ENCODE measurements around the gene SHFL.

SHFL gene

GRCh38 chr19:10085641-10086590, at the start of gene SHFL:
TSS of gene SHFL (plus strand) at chr19:10086317. CDS start at chr19:10086428, 111 bp downstream.
- no peak for DNase-seq

DNA sequence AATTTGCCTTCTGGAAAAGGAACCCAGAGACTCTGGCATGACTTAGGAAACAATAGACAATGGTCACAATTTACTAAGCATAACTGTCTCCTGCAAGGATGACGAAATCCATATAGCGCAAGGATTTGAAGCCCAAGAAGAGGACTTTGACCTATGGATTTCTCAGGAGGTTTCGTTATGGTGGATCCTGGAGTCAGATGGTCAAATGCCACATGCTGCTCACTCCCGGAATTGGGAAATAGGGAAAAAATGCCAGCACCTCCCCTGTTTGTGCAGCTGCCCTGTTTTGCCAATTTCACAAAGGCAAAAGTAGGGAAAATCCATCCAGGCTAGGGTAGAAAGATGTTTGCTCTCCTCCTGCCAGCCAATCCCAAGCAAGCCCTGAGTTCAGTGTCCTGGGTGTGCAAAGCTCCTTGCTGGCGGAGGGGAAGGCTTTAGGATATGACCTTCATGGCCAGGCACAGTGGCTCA, 49.5 kb upstream of the SHFL start:
- no peak for DNase-seq

DNA sequence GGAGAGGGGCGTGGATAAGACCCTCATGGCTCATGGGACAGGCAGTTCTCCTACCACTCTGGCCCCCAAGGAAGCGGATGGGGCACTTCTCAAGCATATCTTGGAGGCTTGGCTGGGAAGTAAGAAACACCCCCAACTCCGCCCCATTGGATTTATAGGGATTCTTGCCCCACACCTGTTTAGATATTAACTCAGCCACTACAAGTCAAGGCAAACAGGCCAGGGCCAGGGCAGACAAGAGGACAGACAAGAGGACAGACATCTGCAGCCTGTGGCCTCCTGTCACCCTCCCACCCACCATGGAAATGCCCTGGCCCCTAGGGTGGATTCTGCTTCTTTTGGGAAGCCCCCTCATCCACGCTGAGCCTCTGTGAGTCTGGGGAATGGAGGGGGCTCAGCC, 48.8 kb upstream of the SHFL start:
- DNase-seq = no peak

DNA sequence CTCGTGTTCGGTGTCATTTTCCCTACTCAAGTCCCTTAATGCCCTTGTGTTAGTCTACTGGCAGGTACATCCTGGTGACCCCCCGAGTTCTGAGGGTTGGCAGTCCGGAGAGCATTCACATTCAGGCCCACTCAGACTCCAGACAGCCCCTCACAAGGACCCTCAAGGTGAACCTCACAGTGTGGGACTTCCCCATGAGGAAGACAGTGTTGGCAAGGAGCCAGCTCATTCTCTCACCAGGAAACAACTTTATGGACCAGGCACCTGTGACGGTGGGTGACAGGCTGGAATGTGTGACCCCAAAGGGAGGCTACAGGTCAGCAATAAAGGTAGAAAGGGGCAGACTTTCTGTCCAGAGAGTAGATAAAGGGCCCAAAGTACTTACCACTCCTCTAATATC, 48.3 kb upstream of the SHFL start:
- no peak for DNase-seq

DNA sequence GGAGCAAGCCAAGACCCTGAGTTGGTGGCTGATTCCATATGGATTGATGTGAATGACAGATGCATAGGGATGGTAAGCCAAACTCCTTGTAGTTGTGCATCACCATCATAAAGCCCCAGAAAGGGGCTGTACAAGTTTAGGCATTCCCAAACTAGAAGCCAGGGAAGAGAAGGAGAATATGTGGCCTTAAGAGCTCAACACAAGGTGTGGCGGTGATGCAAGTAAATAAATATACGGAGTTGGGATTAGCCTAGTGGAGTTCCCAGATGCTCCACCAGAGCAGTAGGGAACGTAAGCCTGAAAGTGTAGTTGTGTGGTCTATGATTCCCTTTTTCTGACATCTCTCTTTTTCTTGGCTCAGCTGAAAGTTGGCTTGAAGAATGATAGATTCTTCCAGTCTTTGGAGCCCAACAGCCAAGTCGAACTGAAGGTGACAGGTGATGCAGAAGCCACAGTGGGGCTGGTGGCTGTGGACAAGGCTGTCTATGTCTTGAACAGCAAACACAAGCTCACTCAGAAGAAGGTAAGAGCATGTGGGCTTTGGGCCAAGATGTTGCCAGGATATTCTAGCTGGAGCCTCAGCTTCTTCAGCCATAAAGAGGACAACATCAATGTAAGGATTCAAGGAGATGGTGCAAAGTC, 42.7 kb upstream of the SHFL start:
- DNase-seq = no peak

DNA sequence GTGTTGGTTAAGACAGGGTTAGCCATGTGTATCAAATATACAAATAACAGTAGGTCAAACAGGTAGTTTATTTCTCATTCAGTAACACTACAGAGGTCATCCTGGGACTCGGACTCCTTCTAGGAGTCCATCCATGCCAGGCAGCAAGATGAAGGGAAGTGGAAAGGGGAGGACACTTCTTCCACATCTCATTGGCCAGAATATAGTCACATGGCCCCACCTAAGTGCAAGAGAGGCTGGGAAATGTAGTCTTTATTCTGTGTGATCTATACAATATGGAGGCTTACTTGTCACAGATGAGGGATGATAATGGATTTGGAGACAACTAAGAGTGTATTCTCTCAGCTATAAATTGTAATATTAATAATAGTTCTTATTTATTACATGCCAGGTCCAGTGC, 41.7 kb upstream of the SHFL start:
- DNase-seq = no peak

- no peak for DNase-seq
Measured at GRCh38 chr19:10045371-10045770, 40.7 kb upstream of the SHFL start.

DNA sequence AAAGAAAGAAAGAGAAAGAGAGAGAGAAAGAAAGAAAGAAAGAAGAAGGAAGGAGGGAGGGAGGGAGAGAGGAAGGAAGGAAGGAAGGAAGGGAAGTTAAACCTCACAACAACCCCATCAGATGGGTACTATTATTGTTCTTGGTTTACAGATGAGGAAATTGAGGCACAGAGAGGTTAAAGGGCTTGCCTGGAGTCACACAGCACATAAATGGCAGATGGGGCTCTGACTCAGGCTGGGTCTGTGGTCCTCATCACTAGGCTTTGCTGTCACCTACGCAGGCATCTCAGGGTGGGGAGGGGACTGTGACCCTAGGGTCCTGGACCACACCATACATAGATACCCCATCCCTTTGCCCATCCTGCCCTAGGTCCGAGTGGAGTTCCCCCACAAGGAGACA, 36.5 kb upstream of the SHFL start:
- DNase-seq = no peak

DNA sequence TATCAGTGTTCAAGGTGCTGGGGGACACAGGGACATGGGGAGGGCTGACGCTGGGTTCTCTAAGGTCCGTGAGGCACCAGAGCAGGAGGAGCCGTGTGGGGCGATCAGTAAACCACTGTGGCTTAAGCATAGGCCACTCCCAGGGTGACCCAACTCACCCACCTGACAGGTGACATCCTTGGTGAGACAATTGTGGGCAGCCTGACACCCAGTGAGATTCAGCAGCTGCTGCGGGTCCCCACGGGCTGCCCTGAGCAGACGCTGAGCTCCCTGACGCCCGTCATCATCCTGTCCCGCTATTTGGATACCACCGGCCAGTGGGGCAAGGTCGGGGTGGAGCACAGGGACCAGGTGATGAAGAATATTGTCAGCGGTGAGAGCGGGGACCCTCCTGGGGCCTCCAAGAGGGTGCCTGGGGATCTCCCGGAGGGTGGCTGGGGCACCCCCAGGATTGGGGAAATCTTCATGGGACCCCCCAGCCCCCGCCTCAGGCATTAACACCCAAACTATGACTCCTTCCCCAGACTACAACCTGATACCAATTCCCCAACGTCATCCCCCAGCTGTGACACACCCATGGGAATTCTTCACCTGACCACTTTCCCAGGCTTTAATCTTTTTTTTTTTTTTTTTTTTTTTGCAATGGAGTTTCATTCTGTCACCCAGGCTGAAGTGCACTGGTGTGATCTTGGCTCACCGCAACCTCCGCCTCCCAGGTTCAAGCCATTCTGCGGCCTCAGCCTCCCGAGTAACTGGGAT, 33.3 kb upstream of the SHFL start:
- DNase-seq = no peak

DNA sequence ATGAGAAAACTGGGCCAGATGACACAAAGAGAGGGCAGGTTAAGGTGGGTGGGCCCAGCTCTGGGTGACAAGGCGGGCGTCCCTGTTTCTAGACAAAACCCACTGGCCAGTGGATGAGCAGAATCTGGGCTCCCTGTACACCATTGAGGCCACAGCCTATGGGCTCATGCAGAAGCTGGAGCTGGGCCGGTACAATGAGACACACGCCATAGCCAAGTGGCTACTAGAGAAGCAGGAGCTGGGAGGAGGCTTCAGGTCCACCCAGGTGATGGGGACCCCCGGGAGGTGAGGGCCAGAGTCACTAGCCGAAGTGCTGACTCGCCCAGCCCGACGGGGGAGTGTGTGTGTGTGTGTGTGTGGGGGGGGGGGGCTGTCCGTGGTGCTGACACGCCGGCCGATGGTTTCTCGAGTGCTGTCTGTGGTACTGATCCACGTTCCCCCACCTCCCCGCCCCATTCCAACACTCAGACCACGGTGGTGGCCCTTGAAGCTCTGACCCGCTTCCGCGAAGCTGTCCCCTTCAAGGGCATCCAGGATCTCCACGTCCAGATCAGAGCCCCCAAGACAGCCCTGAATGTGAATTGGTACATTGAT, 24.3 kb upstream of the SHFL start:
- no peak for DNase-seq

GRCh38 chr19:10068205-10068604, 17.9 kb upstream of the SHFL start:
- DNase-seq = no peak

DNA sequence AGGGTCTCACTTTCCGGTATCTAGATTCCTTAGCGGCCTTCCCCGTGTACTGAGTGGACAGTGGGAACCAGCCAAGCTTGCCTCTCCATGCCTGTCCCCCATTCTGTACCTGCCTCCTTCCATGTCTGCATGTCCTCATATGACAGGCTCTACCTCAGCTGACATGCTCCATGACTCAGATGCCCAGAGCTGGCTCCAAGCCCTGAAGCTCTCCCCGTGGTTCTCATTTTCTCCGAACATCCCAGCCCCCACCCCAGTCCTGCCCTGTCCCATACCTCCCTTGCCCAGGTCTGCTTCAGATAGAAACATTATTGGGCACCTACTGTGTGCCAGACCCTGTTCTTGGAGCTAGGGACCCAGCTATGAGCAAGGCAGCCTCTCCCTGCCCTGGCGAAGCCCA, 17.1 kb upstream of the SHFL start:
- DNase-seq = no peak

- no peak for DNase-seq
Measured at GRCh38 chr19:10070730-10071446, 15.2 kb upstream of the SHFL start.

DNA sequence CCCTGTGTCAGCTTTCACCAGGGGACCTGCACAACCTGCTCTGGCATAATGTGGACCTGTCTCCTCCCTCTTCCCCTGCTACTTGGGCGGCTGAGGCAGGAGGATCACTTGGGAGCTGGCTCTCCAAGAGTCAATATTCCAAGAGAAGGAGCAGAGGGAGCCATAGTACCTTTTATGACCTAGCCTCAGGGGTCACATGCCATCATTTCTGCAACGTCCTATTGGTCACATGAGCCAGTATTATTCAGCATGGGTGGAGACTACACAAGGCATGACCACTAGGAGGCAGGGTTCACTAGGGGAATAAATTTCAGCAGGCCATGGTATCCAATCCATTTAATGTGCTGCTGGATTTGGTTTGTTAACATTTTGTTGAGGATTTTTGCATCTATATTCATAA, 12.0 kb upstream of the SHFL start:
- DNase-seq = peak; percentile 5

DNA sequence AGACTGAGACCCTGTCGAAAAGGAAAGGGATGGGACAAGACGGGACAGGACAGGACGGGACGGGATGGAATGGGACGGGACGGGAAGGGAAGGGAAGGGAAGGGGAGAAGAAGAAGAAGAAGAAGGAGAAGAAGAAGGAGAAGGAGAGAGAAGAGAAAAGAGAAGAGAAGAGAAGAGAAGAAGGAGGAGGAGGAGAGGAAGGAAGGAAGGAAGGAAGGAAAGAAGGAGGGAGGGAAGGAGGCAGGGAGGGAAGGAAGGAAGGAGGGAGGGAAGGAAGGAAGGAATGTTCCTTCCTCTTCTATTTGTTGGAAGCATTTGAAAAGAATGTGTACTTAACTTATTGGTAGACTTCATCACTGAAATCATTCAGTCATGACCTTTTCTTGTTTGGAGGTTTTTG, 9.6 kb upstream of the SHFL start:
- DNase-seq = no peak

DNA sequence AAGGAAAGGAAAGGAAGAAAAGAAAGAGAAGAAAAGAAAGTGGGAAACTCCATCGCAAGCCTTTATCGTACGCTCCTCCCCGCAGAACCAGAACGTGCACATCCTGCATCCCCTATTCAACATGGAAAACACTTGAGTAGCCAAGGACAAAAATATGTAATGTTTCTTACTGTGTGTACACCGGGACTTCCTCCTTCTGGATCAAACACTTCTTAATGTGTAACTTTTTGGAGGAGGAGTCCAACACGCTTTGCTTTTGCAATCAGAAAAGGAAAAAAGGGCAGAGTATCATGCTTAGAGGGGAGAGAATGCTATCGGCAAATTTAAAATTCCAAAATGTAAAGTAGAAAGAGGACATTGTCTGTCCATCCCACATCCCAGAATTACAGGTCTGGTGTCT, 7.8 kb upstream of the SHFL start:
- no peak for DNase-seq

GRCh38 chr19:10079031-10079453, 7.1 kb upstream of the SHFL start:
- no peak for DNase-seq

- no peak for DNase-seq
Measured at GRCh38 chr19:10083911-10084310, 2.2 kb upstream of the SHFL start.

- no peak for DNase-seq
Measured at GRCh38 chr19:10084803-10085202, 1.3 kb upstream of the SHFL start.

GRCh38 chr19:10086591-10087192, 575 bp downstream of the SHFL start:
- no peak for DNase-seq

DNA sequence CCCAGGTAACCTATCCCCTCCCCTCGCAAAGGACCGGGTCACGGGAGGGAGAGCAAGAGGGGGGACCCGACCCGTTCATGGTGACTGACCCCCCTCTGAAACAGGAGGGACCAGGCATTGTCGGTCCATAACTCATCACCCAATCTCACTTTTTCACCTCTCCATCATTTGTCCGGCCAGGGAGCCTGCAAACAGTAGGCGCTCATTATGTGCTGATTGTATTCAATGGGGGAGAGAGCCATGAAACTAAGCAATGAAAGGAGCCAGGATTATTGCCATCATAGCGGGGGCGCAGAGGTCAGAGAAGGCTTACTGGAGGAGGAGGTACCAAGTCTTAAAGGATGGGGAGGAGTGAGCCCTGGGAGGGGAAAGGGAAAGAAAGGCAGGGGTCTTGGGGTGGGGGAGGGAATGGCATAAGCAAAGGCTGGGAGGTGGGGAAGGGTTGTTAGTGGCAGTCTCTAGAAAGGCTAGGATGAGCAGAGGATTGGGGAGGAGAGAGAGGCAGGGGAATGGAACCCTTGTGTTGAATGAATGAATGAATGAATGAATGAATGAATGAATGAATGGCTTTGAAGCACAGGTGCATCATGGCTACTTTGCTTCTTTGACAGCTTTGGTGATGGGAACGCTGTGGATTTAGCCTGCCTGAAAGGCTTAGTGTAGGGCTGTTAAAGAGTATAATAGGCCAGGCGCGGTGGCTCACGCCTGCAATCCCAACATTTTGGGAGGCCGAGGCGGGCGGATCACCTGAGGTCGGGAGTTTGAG, 1.4 kb downstream of the SHFL start:
- DNase-seq = no peak

Measured in NCI-H1694 (cell line).